ENCODE results near the gene ANKFN1. TPM values are rescaled to one million over a fixed set of nuclear protein-coding genes. Genes with fewer than 3 reads are reported as not detected.

The ANKFN1 gene
- total and polyA plus RNA-seq, 8 donors: 0.13 to 1.8 (median 0.66) TPM

GRCh38 chr17:56136301-56136700 is 17.0 kb upstream of the ANKFN1 start:
- Histone ChIP-seq H3K36me3 (no peaks in the 10 kb centered on the region), H3K27ac (no peak overlapping the region), H3K4me3 (no peak overlapping the region), H3K9me3 (no peaks in the 10 kb centered on the region), H3K27me3 (no peaks in the 10 kb centered on the region), H3K4me1 (no peaks in the 10 kb centered on the region)
- intact Hi-C loops (cut with DNase I): no loop called here
- DNase-seq (no peak), ATAC-seq (no peak)
- no peak for TF ChIP-seq CTCF (IDR thresholded peaks at IDR 0.05)

- no peaks in the 10 kb centered on the region for H3K36me3 ChIP-seq
- no peaks in the 10 kb centered on the region for H3K9me3 ChIP-seq
- H3K4me3 ChIP-seq: no peak overlapping the region
- TF ChIP-seq CTCF (IDR thresholded peaks at IDR 0.05): no peak
- peak; percentile 64 for ATAC-seq
- no peaks in the 10 kb centered on the region for H3K27me3 ChIP-seq
- no peak overlapping the region for H3K27ac ChIP-seq
- intact Hi-C loops (cut with DNase I): no loop called here
- H3K4me1 ChIP-seq: no peaks in the 10 kb centered on the region
- no peak for DNase-seq
Observed at GRCh38 chr17:56141046-56141839, 12.0 kb upstream of the ANKFN1 start.

GRCh38 chr17:56142325-56142724 is 10.9 kb upstream of the ANKFN1 start:
- H3K4me1 ChIP-seq: no peaks in the 10 kb centered on the region
- intact Hi-C loops (cut with DNase I): no loop called here
- TF ChIP-seq CTCF (IDR thresholded peaks at IDR 0.05): no peak
- H3K4me3 ChIP-seq: no peak overlapping the region
- DNase-seq (no peak), ATAC-seq (no peak)
- no peak overlapping the region for H3K27ac ChIP-seq
- H3K27me3 ChIP-seq: no peaks in the 10 kb centered on the region
- H3K9me3 ChIP-seq: no peaks in the 10 kb centered on the region
- no peaks in the 10 kb centered on the region for H3K36me3 ChIP-seq

GRCh38 chr17:56142781-56143180 is 10.5 kb upstream of the ANKFN1 start:
- no peak for ATAC-seq
- H3K4me3 ChIP-seq: no peak overlapping the region
- no peak for TF ChIP-seq CTCF (IDR thresholded peaks at IDR 0.05)
- intact Hi-C loops (cut with DNase I): no loop called here
- H3K27ac ChIP-seq: no peak overlapping the region
- no peaks in the 10 kb centered on the region for H3K27me3 ChIP-seq
- H3K9me3 ChIP-seq: no peaks in the 10 kb centered on the region
- no peak for DNase-seq
- no peaks in the 10 kb centered on the region for H3K4me1 ChIP-seq
- no peaks in the 10 kb centered on the region for H3K36me3 ChIP-seq

GRCh38 chr17:56144223-56144622 is 9.1 kb upstream of the ANKFN1 start:
- ATAC-seq (peak; percentile 67), DNase-seq (peak in 2 of 4 donors; percentile 10 to 40)
- no peaks in the 10 kb centered on the region for H3K4me1 ChIP-seq
- H3K4me3 ChIP-seq: no peak overlapping the region
- H3K27ac ChIP-seq: no peak overlapping the region
- intact Hi-C loops (cut with DNase I): no loop called here
- TF ChIP-seq CTCF (IDR thresholded peaks at IDR 0.05): no peak
- H3K9me3 ChIP-seq: no peaks in the 10 kb centered on the region
- H3K36me3 ChIP-seq: no peaks in the 10 kb centered on the region
- H3K27me3 ChIP-seq: no peaks in the 10 kb centered on the region
